Effector CD8-positive, alpha-beta T cell (primary cell): Measurements from ENCODE around the gene HAND1.

Experiments used
- DNase-seq: peaks from one replicate; lab custom pipeline; 2025; lab: John Stamatoyannopoulos, UW

Gene HAND1

GRCh38 chr5:154456540-154456939 is 21.5 kb downstream of the HAND1 start:
- DNase-seq, result no peak

GRCh38 chr5:154455585-154455984 is 22.4 kb downstream of the HAND1 start:
- no peak for DNase-seq

- no peak for DNase-seq
Measured at GRCh38 chr5:154451957-154452356, 26.1 kb downstream of the HAND1 start.

- no peak for DNase-seq
Measured at GRCh38 chr5:154449786-154450185, 28.2 kb downstream of the HAND1 start.

- DNase-seq, result no peak
Measured at GRCh38 chr5:154447089-154447725, 30.8 kb downstream of the HAND1 start.

- peak; percentile 32 for DNase-seq
Measured at GRCh38 chr5:154446195-154447088, 31.6 kb downstream of the HAND1 start.

GRCh38 chr5:154445422-154446194 is 32.4 kb downstream of the HAND1 start, which contains the start of gene SAP30L:
SAP30L (plus strand) TSS chr5:154445997; CDS start chr5:154446605, 608 bp downstream.
- peak; percentile 93 for DNase-seq

GRCh38 chr5:154444556-154445421 is 33.2 kb downstream of the HAND1 start:
- peak; percentile 2 for DNase-seq

GRCh38 chr5:154442801-154443200 is 35.2 kb downstream of the HAND1 start:
- no peak for DNase-seq

- DNase-seq, result no peak
Measured at GRCh38 chr5:154440540-154440939, 37.5 kb downstream of the HAND1 start.

- DNase-seq, result no peak
Measured at GRCh38 chr5:154437281-154437965, 40.6 kb downstream of the HAND1 start.

- DNase-seq, result no peak
Measured at GRCh38 chr5:154435226-154435625, 42.8 kb downstream of the HAND1 start.

- DNase-seq, result no peak
Measured at GRCh38 chr5:154430961-154431630, 46.9 kb downstream of the HAND1 start.

GRCh38 chr5:154430466-154430865 is 47.6 kb downstream of the HAND1 start:
- DNase-seq, result no peak

- no peak for DNase-seq
Measured at GRCh38 chr5:154429341-154429740, 48.7 kb downstream of the HAND1 start.

GRCh38 chr5:154428208-154428607 is 49.8 kb downstream of the HAND1 start:
- DNase-seq, result no peak
